K562 (cell line): ENCODE results near the gene FBXW9. TPM values are rescaled to one million over a fixed set of nuclear protein-coding genes. Genes with fewer than 3 reads are reported as not detected.

Experiments
- CREM ChIP-seq: IDR thresholded peaks from 2 replicates; pipeline ENCODE4 v1.6.1; 2014; ENCODE audit warnings: antibody characterized with exemption, low read depth
- FOXK2 ChIP-seq, 2 experiments: fragments of 450-650 bp; IDR thresholded peaks in 1 of 2; conservative IDR thresholded peaks in 1 of 2; 2 replicates each; pipeline ENCODE4 v1.6.1; 2016; ENCODE audit warnings: low read depth in 2 of 2, mild to moderate bottlenecking in 1 of 2
- FOXM1 ChIP-seq, 2 experiments: fragments of 450-650 bp in 1 of 2; sonication (generic) in 1 of 2; formaldehyde crosslinking in 1 of 2; IDR thresholded peaks; 2 replicates each; pipeline versions ENCODE4 v1.6.1 to v1.9.0; 2017 to 2022; ENCODE audit warnings: low read depth in 2 of 2, mild to moderate bottlenecking in 2 of 2, missing genetic modification reagents in 1 of 2, moderate library complexity in 1 of 2
- HCFC1 ChIP-seq: IDR thresholded peaks from 2 replicates; pipeline ENCODE4 v1.6.1; 2012; ENCODE audit warnings: low read depth, low read length, improper control_type of control experiment
- MBD2 ChIP-seq: sonication (generic); IDR thresholded peaks from 2 replicates; pipeline ENCODE4 v1.6.1; 2016; ENCODE audit warnings: low read depth, borderline replicate concordance
- POLR2B ChIP-seq: fragments of 450-650 bp; IDR thresholded peaks from 2 replicates; pipeline ENCODE4 v1.6.1; 2018; ENCODE audit warnings: low read depth; ENCODE audit not compliant: partially characterized antibody
- RAD51 ChIP-seq: fragments of 450-650 bp; IDR thresholded peaks from 2 replicates; pipeline ENCODE4 v1.7.1; 2016; ENCODE audit warnings: low read depth, mild to moderate bottlenecking, borderline replicate concordance
- SIX5 ChIP-seq, 2 experiments: IDR thresholded peaks; 2 replicates each; pipeline ENCODE4 v1.6.1; 2011; ENCODE audit warnings: low read length in 2 of 2, borderline replicate concordance in 1 of 2, low read depth in 1 of 2, mild to moderate bottlenecking in 1 of 2, moderate library complexity in 1 of 2; ENCODE audit not compliant: insufficient read depth in 1 of 2
- TAF7 ChIP-seq: fragments of 450-650 bp; IDR thresholded peaks from 2 replicates; pipeline ENCODE4 v1.6.1; 2016; ENCODE audit warnings: missing genetic modification characterization, missing compliant biosample characterization
- ZBTB7A ChIP-seq: IDR thresholded peaks from 2 replicates; pipeline ENCODE4 v1.6.1; 2011; ENCODE audit warnings: low read depth, mild to moderate bottlenecking, low read length, moderate library complexity, borderline replicate concordance; ENCODE audit not compliant: control insufficient read depth
- ZNF197 ChIP-seq: fragments of 200-800 bp; sonication (Bioruptor generic); IDR thresholded peaks from 2 replicates; pipeline ENCODE4 v1.6.1; 2016; ENCODE audit warnings: low read depth, missing genetic modification characterization, missing compliant biosample characterization
- ZNF830 ChIP-seq: fragments of 250-450 bp; sonication (Bioruptor Pico); IDR thresholded peaks from 2 replicates; pipeline ENCODE4 v1.5.0; 2021; ENCODE audit warnings: mild to moderate bottlenecking
- polyA plus RNA-seq, 8 experiments: library from polyadenylated mRNA; depleted of rRNA in 4 of 8; stranded (reverse) in 5 of 8; unstranded in 3 of 8; fragments of >200 nt; fragmentation: Nextera tagmentation in 2 of 8; fragmentation: Illumina TruSeq in 1 of 8; extraction: Ambion mirVana in 2 of 8; extraction: Trizol in 1 of 8; gene quantifications; 2 replicates each; pipeline versions ENCODE4 v1.2.1 to v1.2.3, GENCODE V29; 2011 to 2014; ENCODE audit warnings: inconsistent platforms in 1 of 8, missing spikeins in 1 of 8
- total RNA-seq, 7 experiments: library from RNA; depleted of rRNA in 6 of 7; stranded (reverse); fragments of >200 nt in 6 of 7; fragmentation: Illumina TruSeq in 2 of 7; extraction: Trizol in 2 of 7; gene quantifications; 2 replicates each; pipeline versions ENCODE4 v1.2.1 to v1.2.3, GENCODE V29; 2011 to 2021; ENCODE audit warnings: low replicate concordance in 1 of 7
- TF ChIP-seq, protein P1 (sequence below): sonication (generic); formaldehyde crosslinking; IDR thresholded peaks from 2 replicates; pipeline ENCODE4 v1.8.0; 2022; ENCODE audit warnings: mild to moderate bottlenecking, missing genetic modification reagents
- TF ChIP-seq, protein P2 (sequence below): fragments of 250-450 bp; sonication (Bioruptor Pico); IDR thresholded peaks from 2 replicates; pipeline ENCODE4 v1.9.0; 2021; ENCODE audit warnings: mild to moderate bottlenecking
- TF ChIP-seq, protein P3 (sequence below): fragments of 250-450 bp; sonication (Bioruptor Pico); IDR thresholded peaks from 2 replicates; pipeline ENCODE4 v1.8.0; 2022; ENCODE audit warnings: moderate library complexity, mild to moderate bottlenecking, inconsistent platforms
- TF ChIP-seq, protein P4 (sequence below): fragments of 200-800 bp; sonication (Bioruptor generic); IDR thresholded peaks from 2 replicates; pipeline ENCODE4 v1.6.1; 2017; ENCODE audit warnings: missing genetic modification characterization, missing compliant biosample characterization
- TF ChIP-seq, protein P5 (sequence below): sonication (generic); formaldehyde crosslinking; IDR thresholded peaks from 2 replicates; pipeline ENCODE4 v1.9.0; 2022; ENCODE audit warnings: mild to moderate bottlenecking, missing genetic modification reagents

The FBXW9 gene
- total and polyA plus RNA-seq, 9 of the 15 experiments (the other 6 are each of a cell fraction or from before 2014, with no cell fraction given), result 0.23 to 21.7 (median 6.2) TPM

DNA sequence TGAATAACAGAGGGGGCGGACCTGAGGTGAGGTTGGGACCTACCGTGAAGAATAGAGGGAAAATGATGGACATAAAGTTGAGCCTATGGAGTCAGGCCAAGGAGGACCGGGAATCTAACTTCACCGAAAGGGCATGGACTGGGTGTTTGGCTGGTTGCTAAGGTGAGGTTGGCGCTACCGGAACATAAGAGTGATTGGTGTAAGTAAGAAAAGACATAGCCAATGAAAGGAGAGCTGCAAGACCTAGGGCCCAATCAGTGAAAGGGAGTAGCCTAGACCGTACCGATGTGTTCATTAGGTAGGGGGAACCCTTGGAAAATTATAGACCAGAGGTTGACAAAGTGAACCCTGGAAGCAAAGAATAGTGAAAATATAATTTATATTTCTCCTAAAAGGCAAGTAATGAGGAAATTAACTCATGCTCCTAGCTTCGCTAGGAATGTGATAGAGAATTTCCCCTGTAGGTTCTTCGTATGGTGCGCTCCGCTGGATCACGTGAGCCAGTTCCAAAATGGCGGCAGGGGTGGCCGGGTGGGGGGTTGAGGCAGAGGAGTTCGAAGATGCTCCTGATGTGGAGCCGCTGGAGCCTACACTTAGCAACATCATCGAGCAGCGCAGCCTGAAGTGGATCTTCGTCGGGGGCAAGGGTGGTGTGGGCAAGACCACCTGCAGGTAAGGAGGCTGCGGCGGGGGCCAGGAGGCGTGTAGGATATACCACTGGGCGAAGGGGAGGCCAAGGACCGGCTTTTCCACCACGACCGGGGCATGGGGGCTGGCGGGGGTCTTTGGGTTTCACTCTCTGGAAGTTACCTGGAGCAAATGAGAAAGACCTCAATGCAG is 40.8 kb upstream of the FBXW9 start, which contains the start of gene GET3 (continued):
- TF ChIP-seq, protein P1, sequence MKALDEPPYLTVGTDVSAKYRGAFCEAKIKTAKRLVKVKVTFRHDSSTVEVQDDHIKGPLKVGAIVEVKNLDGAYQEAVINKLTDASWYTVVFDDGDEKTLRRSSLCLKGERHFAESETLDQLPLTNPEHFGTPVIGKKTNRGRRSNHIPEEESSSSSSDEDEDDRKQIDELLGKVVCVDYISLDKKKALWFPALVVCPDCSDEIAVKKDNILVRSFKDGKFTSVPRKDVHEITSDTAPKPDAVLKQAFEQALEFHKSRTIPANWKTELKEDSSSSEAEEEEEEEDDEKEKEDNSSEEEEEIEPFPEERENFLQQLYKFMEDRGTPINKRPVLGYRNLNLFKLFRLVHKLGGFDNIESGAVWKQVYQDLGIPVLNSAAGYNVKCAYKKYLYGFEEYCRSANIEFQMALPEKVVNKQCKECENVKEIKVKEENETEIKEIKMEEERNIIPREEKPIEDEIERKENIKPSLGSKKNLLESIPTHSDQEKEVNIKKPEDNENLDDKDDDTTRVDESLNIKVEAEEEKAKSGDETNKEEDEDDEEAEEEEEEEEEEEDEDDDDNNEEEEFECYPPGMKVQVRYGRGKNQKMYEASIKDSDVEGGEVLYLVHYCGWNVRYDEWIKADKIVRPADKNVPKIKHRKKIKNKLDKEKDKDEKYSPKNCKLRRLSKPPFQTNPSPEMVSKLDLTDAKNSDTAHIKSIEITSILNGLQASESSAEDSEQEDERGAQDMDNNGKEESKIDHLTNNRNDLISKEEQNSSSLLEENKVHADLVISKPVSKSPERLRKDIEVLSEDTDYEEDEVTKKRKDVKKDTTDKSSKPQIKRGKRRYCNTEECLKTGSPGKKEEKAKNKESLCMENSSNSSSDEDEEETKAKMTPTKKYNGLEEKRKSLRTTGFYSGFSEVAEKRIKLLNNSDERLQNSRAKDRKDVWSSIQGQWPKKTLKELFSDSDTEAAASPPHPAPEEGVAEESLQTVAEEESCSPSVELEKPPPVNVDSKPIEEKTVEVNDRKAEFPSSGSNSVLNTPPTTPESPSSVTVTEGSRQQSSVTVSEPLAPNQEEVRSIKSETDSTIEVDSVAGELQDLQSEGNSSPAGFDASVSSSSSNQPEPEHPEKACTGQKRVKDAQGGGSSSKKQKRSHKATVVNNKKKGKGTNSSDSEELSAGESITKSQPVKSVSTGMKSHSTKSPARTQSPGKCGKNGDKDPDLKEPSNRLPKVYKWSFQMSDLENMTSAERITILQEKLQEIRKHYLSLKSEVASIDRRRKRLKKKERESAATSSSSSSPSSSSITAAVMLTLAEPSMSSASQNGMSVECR (CRISPR knock-in tag), result peak; percentile 54; the same call in 1 of the 2 replicates
- TF ChIP-seq, protein P2, sequence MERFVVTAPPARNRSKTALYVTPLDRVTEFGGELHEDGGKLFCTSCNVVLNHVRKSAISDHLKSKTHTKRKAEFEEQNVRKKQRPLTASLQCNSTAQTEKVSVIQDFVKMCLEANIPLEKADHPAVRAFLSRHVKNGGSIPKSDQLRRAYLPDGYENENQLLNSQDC (CRISPR knock-in tag), result 0 out of 2 replicates have a peak, but pooled peaks have one; percentile 24
- TF ChIP-seq HCFC1 (peak; percentile 75), FOXK2 (conservative IDR thresholded peaks at IDR 0.05 in 1 of 2, IDR thresholded peaks at IDR 0.05 in 1 of 2; ENCODE audit: low read depth in 2 of 2) (peak; percentile 44 to 99; a peak in 3 of 4 replicates), SIX5 (IDR thresholded peaks at IDR 0.05; ENCODE audit: borderline replicate concordance in 1 of 2, insufficient read depth in 1 of 2, low read depth in 1 of 2, low read length in 2 of 2) (peak in 1 of 2 experiments; percentile 42; a peak in 3 of 4 replicates), TAF7 (tag) (peak; percentile 94), POLR2B (peak; percentile 74), ZBTB7A (0 out of 2 replicates have a peak, but pooled peaks have one; percentile 34), ZNF197 (CRISPR knock-in tag) (no peak), FOXM1 (IDR thresholded peaks at IDR 0.05; ENCODE audit: low read depth) (peak; percentile 76), FOXM1 (CRISPR knock-in tag; IDR thresholded peaks at IDR 0.05; ENCODE audit: low read depth) (no peak), ZNF830 (no peak), MBD2 (peak; percentile 72), RAD51 (peak; percentile 97), CREM (peak; percentile 69)
- TF ChIP-seq, protein P3, sequence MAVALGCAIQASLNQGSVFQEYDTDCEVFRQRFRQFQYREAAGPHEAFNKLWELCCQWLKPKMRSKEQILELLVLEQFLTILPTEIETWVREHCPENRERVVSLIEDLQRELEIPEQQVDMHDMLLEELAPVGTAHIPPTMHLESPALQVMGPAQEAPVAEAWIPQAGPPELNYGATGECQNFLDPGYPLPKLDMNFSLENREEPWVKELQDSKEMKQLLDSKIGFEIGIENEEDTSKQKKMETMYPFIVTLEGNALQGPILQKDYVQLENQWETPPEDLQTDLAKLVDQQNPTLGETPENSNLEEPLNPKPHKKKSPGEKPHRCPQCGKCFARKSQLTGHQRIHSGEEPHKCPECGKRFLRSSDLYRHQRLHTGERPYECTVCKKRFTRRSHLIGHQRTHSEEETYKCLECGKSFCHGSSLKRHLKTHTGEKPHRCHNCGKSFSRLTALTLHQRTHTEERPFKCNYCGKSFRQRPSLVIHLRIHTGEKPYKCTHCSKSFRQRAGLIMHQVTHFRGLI (CRISPR knock-in tag), result no peak
- TF ChIP-seq, protein P4, sequence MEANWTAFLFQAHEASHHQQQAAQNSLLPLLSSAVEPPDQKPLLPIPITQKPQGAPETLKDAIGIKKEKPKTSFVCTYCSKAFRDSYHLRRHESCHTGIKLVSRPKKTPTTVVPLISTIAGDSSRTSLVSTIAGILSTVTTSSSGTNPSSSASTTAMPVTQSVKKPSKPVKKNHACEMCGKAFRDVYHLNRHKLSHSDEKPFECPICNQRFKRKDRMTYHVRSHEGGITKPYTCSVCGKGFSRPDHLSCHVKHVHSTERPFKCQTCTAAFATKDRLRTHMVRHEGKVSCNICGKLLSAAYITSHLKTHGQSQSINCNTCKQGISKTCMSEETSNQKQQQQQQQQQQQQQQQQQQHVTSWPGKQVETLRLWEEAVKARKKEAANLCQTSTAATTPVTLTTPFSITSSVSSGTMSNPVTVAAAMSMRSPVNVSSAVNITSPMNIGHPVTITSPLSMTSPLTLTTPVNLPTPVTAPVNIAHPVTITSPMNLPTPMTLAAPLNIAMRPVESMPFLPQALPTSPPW (CRISPR knock-in tag), result peak; percentile 80
- TF ChIP-seq, protein P5, sequence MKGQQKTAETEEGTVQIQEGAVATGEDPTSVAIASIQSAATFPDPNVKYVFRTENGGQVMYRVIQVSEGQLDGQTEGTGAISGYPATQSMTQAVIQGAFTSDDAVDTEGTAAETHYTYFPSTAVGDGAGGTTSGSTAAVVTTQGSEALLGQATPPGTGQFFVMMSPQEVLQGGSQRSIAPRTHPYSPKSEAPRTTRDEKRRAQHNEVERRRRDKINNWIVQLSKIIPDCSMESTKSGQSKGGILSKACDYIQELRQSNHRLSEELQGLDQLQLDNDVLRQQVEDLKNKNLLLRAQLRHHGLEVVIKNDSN, result peak; percentile 98
